Prostate gland (tissue), 2 donors: Measurements from ENCODE around the gene SRGAP3. TPM values are rescaled to one million over a fixed set of nuclear protein-coding genes. Genes with fewer than 3 reads are reported as not detected.

Source experiments
- DNase-seq: peaks from one replicate; pipeline ENCODE4 v3.0.0-alpha.2; 2019; ENCODE audit warnings: low spot score
- H3K27ac ChIP-seq, 2 donors: fragments of 200-600 bp; sonication (generic); 2 replicates each; pipeline ENCODE4 v1.5.1; 2017 to 2019
- H3K27me3 ChIP-seq: fragments of 200-600 bp; sonication (generic); replicated peaks from 2 replicates; pipeline ENCODE4 v1.5.1; 2019; ENCODE audit not compliant: insufficient read depth
- H3K36me3 ChIP-seq, 2 donors: fragments of 200-600 bp; sonication (generic); 1 replicate in 1 of 2; 2 replicates in 1 of 2; pipeline versions ENCODE4 v1.5.1 to v1.8.1; 2017 to 2019
- H3K4me1 ChIP-seq: fragments of 200-600 bp; sonication (generic); replicated peaks from 2 replicates; pipeline ENCODE4 v1.5.1; 2019
- H3K4me3 ChIP-seq, 2 donors: fragments of 200-600 bp; sonication (generic); 2 replicates each; pipeline ENCODE4 v1.5.1; 2017 to 2019
- H3K9me3 ChIP-seq: fragments of 200-600 bp; sonication (generic); 2 replicates; pipeline ENCODE4 v1.5.1; 2017
- CTCF ChIP-seq, 4 experiments: fragments of 200-600 bp in 2 of 4; fragments of 450-650 bp in 2 of 4; sonication (generic) in 2 of 4; IDR thresholded peaks; 1 replicate in 3 of 4; 2 replicates in 1 of 4; pipeline ENCODE4 v1.5.1; 2016 to 2019; ENCODE audit warnings: antibody characterized with exemption in 4 of 4, mild to moderate bottlenecking in 2 of 4, moderate library complexity in 2 of 4
- POLR2A ChIP-seq: fragments of 450-650 bp; IDR thresholded peaks from one replicate; pipeline ENCODE4 v1.6.1; 2016; ENCODE audit warnings: antibody characterized with exemption, mild to moderate bottlenecking
- POLR2AphosphoS5 ChIP-seq: sonication (generic); formaldehyde crosslinking; IDR thresholded peaks from one replicate; pipeline ENCODE4 v1.6.1; 2017; ENCODE audit warnings: antibody characterized with exemption
- WGBS: methylation state at CpG from one replicate; pipeline ENCODE4 v1.1.5; 2018; 5-methylcytosine and 5-hydroxymethylcytosine counted together
- intact Hi-C: fragments of 100-400 bp; cut with DNase I; formaldehyde crosslinking; loops from one replicate; pipeline ENCODE4 v1.14.2; 2022
- total RNA-seq, 2 donors: library from RNA; depleted of rRNA; stranded (reverse); fragments of >200 nt; gene quantifications; one replicate each; pipeline ENCODE4 v1.1.0, GENCODE V29; 2016

SRGAP3 gene
- total RNA-seq, 2 donors from 2014 or later: 23.6 to 50.3 TPM

GRCh38 chr3:9233814-9234600 is 15.4 kb downstream of the SRGAP3 start:
- no peak for DNase-seq
- H3K4me3 ChIP-seq: no peak overlapping the region
- no peaks in the 10 kb centered on the region for H3K9me3 ChIP-seq
- no peaks in the 10 kb centered on the region for H3K4me1 ChIP-seq
- no peaks in the 10 kb centered on the region for H3K36me3 ChIP-seq
- 82% methylated on average over 8 of the region's 8 CpGs for WGBS
- no peaks in the 10 kb centered on the region for H3K27me3 ChIP-seq
- H3K27ac ChIP-seq: no peak overlapping the region
- intact Hi-C loops: no loop called here
- TF ChIP-seq CTCF (IDR thresholded peaks at IDR 0.05): no peak

- WGBS: 90% methylated on average over 4 of the region's 4 CpGs
- intact Hi-C loops: no loop called here
- H3K27me3 ChIP-seq: no peaks in the 10 kb centered on the region
- H3K9me3 ChIP-seq: no peaks in the 10 kb centered on the region
- H3K4me1 ChIP-seq: no peaks in the 10 kb centered on the region
- no peak overlapping the region for H3K27ac ChIP-seq
- TF ChIP-seq CTCF (IDR thresholded peaks at IDR 0.05) (no peak), POLR2A (no peak), POLR2AphosphoS5 (no peak)
- DNase-seq: no peak
- H3K36me3 ChIP-seq: no peaks in the 10 kb centered on the region
- no peak overlapping the region for H3K4me3 ChIP-seq
Observed at GRCh38 chr3:9233101-9233500, 16.3 kb downstream of the SRGAP3 start.

- H3K27ac ChIP-seq: no peak overlapping the region
- WGBS: 87% methylated on average over 7 of the region's 7 CpGs
- intact Hi-C loops: no loop called here
- H3K4me1 ChIP-seq: no peaks in the 10 kb centered on the region
- no peaks in the 10 kb centered on the region for H3K36me3 ChIP-seq
- TF ChIP-seq POLR2AphosphoS5 (no peak), CTCF (IDR thresholded peaks at IDR 0.05) (no peak), POLR2A (no peak)
- no peaks in the 10 kb centered on the region for H3K9me3 ChIP-seq
- no peaks in the 10 kb centered on the region for H3K27me3 ChIP-seq
- DNase-seq: no peak
- no peak overlapping the region for H3K4me3 ChIP-seq
Observed at GRCh38 chr3:9231937-9232336, 17.5 kb downstream of the SRGAP3 start.

GRCh38 chr3:9231471-9231870 is 18.0 kb downstream of the SRGAP3 start:
- WGBS: 67% methylated on average over 4 of the region's 4 CpGs
- H3K27me3 ChIP-seq: no peaks in the 10 kb centered on the region
- intact Hi-C loops: no loop called here
- H3K36me3 ChIP-seq: no peaks in the 10 kb centered on the region
- H3K4me1 ChIP-seq: no peaks in the 10 kb centered on the region
- DNase-seq: no peak
- no peak overlapping the region for H3K27ac ChIP-seq
- TF ChIP-seq POLR2AphosphoS5: no peak
- H3K9me3 ChIP-seq: no peaks in the 10 kb centered on the region
- H3K4me3 ChIP-seq: no peak overlapping the region

GRCh38 chr3:9231006-9231405 is 18.4 kb downstream of the SRGAP3 start:
- no peak overlapping the region for H3K27ac ChIP-seq
- no peak for TF ChIP-seq POLR2A
- TF ChIP-seq CTCF (IDR thresholded peaks at IDR 0.05): no peak
- TF ChIP-seq POLR2AphosphoS5: no peak
- WGBS: 43% methylated on average over 6 of the region's 6 CpGs
- no peak for DNase-seq
- no peaks in the 10 kb centered on the region for H3K4me1 ChIP-seq
- no peaks in the 10 kb centered on the region for H3K27me3 ChIP-seq
- H3K9me3 ChIP-seq: no peaks in the 10 kb centered on the region
- H3K4me3 ChIP-seq: no peak overlapping the region
- intact Hi-C loops: no loop called here
- H3K36me3 ChIP-seq: no peaks in the 10 kb centered on the region
